Measurements from ENCODE around the gene MYB.

DNA sequence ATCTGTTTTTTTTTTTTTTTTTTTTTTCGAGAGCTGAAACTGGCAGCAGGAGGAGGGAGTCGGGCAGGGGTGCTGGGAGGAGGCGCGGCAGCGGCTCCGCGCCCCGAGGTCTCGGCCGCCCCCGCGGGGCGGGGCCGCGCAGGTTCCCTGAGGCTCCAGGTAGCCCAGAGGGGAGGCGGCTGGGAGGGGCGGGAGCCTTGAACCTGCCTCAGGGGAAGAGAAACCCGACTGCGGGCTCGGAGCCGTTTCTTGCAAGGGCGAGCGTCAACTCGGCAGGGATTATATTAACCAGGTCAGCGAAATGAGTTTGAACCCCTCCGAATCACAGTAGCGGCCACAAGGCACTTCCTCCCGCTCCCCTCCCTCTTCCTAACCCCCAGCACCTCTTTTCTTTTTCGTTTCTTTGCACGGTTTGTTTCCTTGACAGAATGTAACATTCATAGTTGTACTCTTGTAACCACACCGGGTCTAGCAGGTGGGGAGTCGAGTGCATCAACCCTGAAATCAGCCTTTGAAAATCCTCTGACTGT is 2.0 kb downstream of the MYB start:
- TF ChIP-seq, protein P1, sequence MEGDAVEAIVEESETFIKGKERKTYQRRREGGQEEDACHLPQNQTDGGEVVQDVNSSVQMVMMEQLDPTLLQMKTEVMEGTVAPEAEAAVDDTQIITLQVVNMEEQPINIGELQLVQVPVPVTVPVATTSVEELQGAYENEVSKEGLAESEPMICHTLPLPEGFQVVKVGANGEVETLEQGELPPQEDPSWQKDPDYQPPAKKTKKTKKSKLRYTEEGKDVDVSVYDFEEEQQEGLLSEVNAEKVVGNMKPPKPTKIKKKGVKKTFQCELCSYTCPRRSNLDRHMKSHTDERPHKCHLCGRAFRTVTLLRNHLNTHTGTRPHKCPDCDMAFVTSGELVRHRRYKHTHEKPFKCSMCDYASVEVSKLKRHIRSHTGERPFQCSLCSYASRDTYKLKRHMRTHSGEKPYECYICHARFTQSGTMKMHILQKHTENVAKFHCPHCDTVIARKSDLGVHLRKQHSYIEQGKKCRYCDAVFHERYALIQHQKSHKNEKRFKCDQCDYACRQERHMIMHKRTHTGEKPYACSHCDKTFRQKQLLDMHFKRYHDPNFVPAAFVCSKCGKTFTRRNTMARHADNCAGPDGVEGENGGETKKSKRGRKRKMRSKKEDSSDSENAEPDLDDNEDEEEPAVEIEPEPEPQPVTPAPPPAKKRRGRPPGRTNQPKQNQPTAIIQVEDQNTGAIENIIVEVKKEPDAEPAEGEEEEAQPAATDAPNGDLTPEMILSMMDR (IDR thresholded peaks at IDR 0.05): no peak
- TF ChIP-seq POLR2AphosphoS5 (IDR thresholded peaks at IDR 0.05): no peak
